ENCODE measurements around the gene CACNB4. TPM values are rescaled to one million over a fixed set of nuclear protein-coding genes. Genes with fewer than 3 reads are reported as not detected.
"Not testable (repeated sequence)": the region's sequence is repeated elsewhere in the genome, so short reads cannot be mapped to it uniquely, and the experiment has no call there.

The CACNB4 gene
- total RNA-seq, 1 donor from 2014 or later = 4.9 TPM

GRCh38 chr2:151996243-151997003, 102.4 kb downstream of the CACNB4 start:
- DNase-seq (ENCODE audit: extremely low spot score in 2 of 2) = no peak
- H3K4me1 ChIP-seq = no peaks in the 10 kb centered on the region
- no peaks in the 10 kb centered on the region for H3K27me3 ChIP-seq
- TF ChIP-seq POLR2A (IDR thresholded peaks at IDR 0.05) (no peak), CTCF (IDR thresholded peaks at IDR 0.05) (no peak), POLR2AphosphoS5 (IDR thresholded peaks at IDR 0.05; ENCODE audit: insufficient read depth in 1 of 2, low read depth in 1 of 2) (no peak)
- intact Hi-C loops (cut with DNase I) = no loop called here
- H3K9me3 ChIP-seq = no peaks in the 10 kb centered on the region
- H3K27ac ChIP-seq = no peak overlapping the region
- no peaks in the 10 kb centered on the region for H3K36me3 ChIP-seq
- no peak overlapping the region for H3K4me3 ChIP-seq

- no peak for TF ChIP-seq CTCF (IDR thresholded peaks at IDR 0.05)
- TF ChIP-seq POLR2AphosphoS5 (IDR thresholded peaks at IDR 0.05; ENCODE audit: insufficient read depth in 1 of 2, low read depth in 1 of 2) = no peak
- no peak for DNase-seq (ENCODE audit: extremely low spot score in 2 of 2)
- Histone ChIP-seq H3K27me3 (no peaks in the 10 kb centered on the region), H3K36me3 (no peaks in the 10 kb centered on the region), H3K4me3 (no peak overlapping the region), H3K9me3 (no peaks in the 10 kb centered on the region), H3K27ac (no peak overlapping the region), H3K4me1 (no peaks in the 10 kb centered on the region)
- intact Hi-C loops (cut with DNase I) = no loop called here
These were observed 103.7 kb downstream of the CACNB4 start for GRCh38 chr2:151995161-151995557.

- H3K4me3 ChIP-seq; DNase-seq (ENCODE audit: extremely low spot score in 2 of 2); H3K27ac ChIP-seq; H3K9me3 ChIP-seq; H3K27me3 ChIP-seq; intact Hi-C loops (cut with DNase I); H3K36me3 ChIP-seq; H3K4me1 ChIP-seq: not testable (repeated sequence)
These were observed 104.7 kb downstream of the CACNB4 start for GRCh38 chr2:151994178-151994577.

GRCh38 chr2:151991010-151991409, 107.8 kb downstream of the CACNB4 start:
- Histone ChIP-seq H3K27me3 (no peaks in the 10 kb centered on the region), H3K4me3 (no peak overlapping the region), H3K36me3 (no peaks in the 10 kb centered on the region), H3K27ac (no peak overlapping the region), H3K4me1 (no peaks in the 10 kb centered on the region), H3K9me3 (no peaks in the 10 kb centered on the region)
- intact Hi-C loops (cut with DNase I) = no loop called here
- DNase-seq (ENCODE audit: extremely low spot score in 2 of 2) = no peak
- TF ChIP-seq POLR2A (IDR thresholded peaks at IDR 0.05) (no peak), POLR2AphosphoS5 (IDR thresholded peaks at IDR 0.05; ENCODE audit: insufficient read depth in 1 of 2, low read depth in 1 of 2) (no peak), CTCF (IDR thresholded peaks at IDR 0.05) (no peak)

GRCh38 chr2:151989378-151989777, 109.5 kb downstream of the CACNB4 start:
- Histone ChIP-seq H3K27ac (no peak overlapping the region), H3K27me3 (no peaks in the 10 kb centered on the region), H3K9me3 (no peaks in the 10 kb centered on the region), H3K36me3 (no peaks in the 10 kb centered on the region), H3K4me3 (no peak overlapping the region), H3K4me1 (no peaks in the 10 kb centered on the region)
- TF ChIP-seq CTCF (IDR thresholded peaks at IDR 0.05) (no peak), POLR2A (IDR thresholded peaks at IDR 0.05) (no peak), POLR2AphosphoS5 (IDR thresholded peaks at IDR 0.05; ENCODE audit: insufficient read depth in 1 of 2, low read depth in 1 of 2) (no peak)
- intact Hi-C loops (cut with DNase I) = no loop called here
- no peak for DNase-seq (ENCODE audit: extremely low spot score in 2 of 2)
